Liver (tissue), 9 donors: ENCODE results near the gene MEIS3. TPM values are rescaled to one million over a fixed set of nuclear protein-coding genes. Genes with fewer than 3 reads are reported as not detected.
A peak's percentile ranks its signal among the peaks of the same experiment; 100 is the strongest.

ENCODE experiments used
- DNase-seq: peaks from one replicate; pipeline ENCODE4 v3.0.0-alpha.2; 2017; ENCODE audit warnings: low spot score
- H3K27ac ChIP-seq, 2 donors: one replicate each; pipeline ENCODE4 v1.7.0; 2013; ENCODE audit warnings: inconsistent platforms in 2 of 2, low read length in 2 of 2, control low read depth in 1 of 2, low read depth in 1 of 2, mild to moderate bottlenecking in 1 of 2
- H3K27me3 ChIP-seq, 4 donors: one replicate each; pipeline versions ENCODE4 v1.6.1 to v1.7.0; 2013; ENCODE audit warnings: low read length in 3 of 4, inconsistent platforms in 1 of 4, mild to moderate bottlenecking in 1 of 4, moderate library complexity in 1 of 4; ENCODE audit not compliant: control insufficient read depth in 4 of 4, insufficient read depth in 4 of 4
- H3K36me3 ChIP-seq, 4 donors: one replicate each; pipeline versions ENCODE4 v1.6.1 to v1.7.0; 2013; ENCODE audit warnings: low read length in 3 of 4, mild to moderate bottlenecking in 3 of 4, low read depth in 1 of 4, moderate library complexity in 1 of 4; ENCODE audit not compliant: control insufficient read depth in 4 of 4, insufficient read depth in 3 of 4
- H3K4me1 ChIP-seq, 4 donors: one replicate each; pipeline versions ENCODE4 v1.6.1 to v1.7.0; 2013; ENCODE audit warnings: low read length in 3 of 4, mild to moderate bottlenecking in 3 of 4, moderate library complexity in 1 of 4; ENCODE audit not compliant: control insufficient read depth in 4 of 4, insufficient read depth in 4 of 4
- H3K4me3 ChIP-seq, 3 donors: one replicate each; pipeline versions ENCODE4 v1.6.1 to v1.7.0; 2013; ENCODE audit warnings: low read length in 3 of 3, control low read depth in 1 of 3, low read depth in 1 of 3, mild to moderate bottlenecking in 1 of 3
- H3K9ac ChIP-seq, 2 donors: one replicate each; pipeline ENCODE4 v1.7.0; 2013; ENCODE audit warnings: low read length in 2 of 2, mild to moderate bottlenecking in 2 of 2, moderate library complexity in 2 of 2, control low read depth in 1 of 2, low read depth in 1 of 2
- H3K9me3 ChIP-seq, 4 donors: one replicate each; pipeline versions ENCODE4 v1.6.1 to v1.7.0; 2013; ENCODE audit warnings: low read length in 3 of 4; ENCODE audit not compliant: control insufficient read depth in 4 of 4
- EGR1 ChIP-seq, 2 donors: IDR thresholded peaks; 2 replicates each; pipeline ENCODE4 v1.6.1; 2016 to 2018; ENCODE audit warnings: antibody characterized with exemption in 2 of 2, low read depth in 2 of 2
- FOXA1 ChIP-seq: IDR thresholded peaks from 2 replicates; pipeline ENCODE4 v1.6.1; 2016; ENCODE audit warnings: antibody characterized with exemption
- HNF4A ChIP-seq, 2 donors: conservative IDR thresholded peaks; 2 replicates each; pipeline ENCODE4 v1.6.1; 2016; ENCODE audit warnings: antibody characterized with exemption in 2 of 2, mild to moderate bottlenecking in 2 of 2
- RAD21 ChIP-seq, 2 donors: IDR thresholded peaks; 2 replicates each; pipeline ENCODE4 v1.6.1; 2016; ENCODE audit warnings: antibody characterized with exemption in 2 of 2, mild to moderate bottlenecking in 2 of 2
- RXRA ChIP-seq, 2 donors: IDR thresholded peaks; 2 replicates each; pipeline ENCODE4 v1.6.1; 2017 to 2018; ENCODE audit warnings: antibody characterized with exemption in 2 of 2, mild to moderate bottlenecking in 1 of 2
- TAF1 ChIP-seq: conservative IDR thresholded peaks from 2 replicates; pipeline ENCODE4 v1.6.1; 2016; ENCODE audit warnings: antibody characterized with exemption, mild to moderate bottlenecking
- YY1 ChIP-seq: IDR thresholded peaks from 2 replicates; pipeline ENCODE4 v1.6.1; 2016; ENCODE audit warnings: antibody characterized with exemption, mild to moderate bottlenecking
- WGBS: extraction: QIAGEN DNeasy Blood & Tissue Kit; methylation state at CpG from one replicate; pipeline ENCODE4 v1.1.7; 2013; 5-methylcytosine and 5-hydroxymethylcytosine counted together
- polyA plus RNA-seq, 2 donors: library from polyadenylated mRNA; stranded (reverse) in 1 of 2; unstranded in 1 of 2; fragments of 200-250 nt in 1 of 2; fragments of >200 nt in 1 of 2; fragmentation: Nextera tagmentation in 1 of 2; extraction: Ambion mirVana in 1 of 2; gene quantifications; one replicate each; pipeline versions ENCODE4 v1.2.1 to v1.2.3, GENCODE V29; 2013 to 2015
- total RNA-seq, 2 donors: library from RNA; depleted of rRNA; stranded (reverse); fragments of >200 nt; gene quantifications; one replicate each; pipeline ENCODE4 v1.2.3, GENCODE V29; 2014
- TF ChIP-seq, protein P1 (sequence below): IDR thresholded peaks from 2 replicates; pipeline ENCODE4 v1.6.1; 2016; ENCODE audit warnings: antibody characterized with exemption, mild to moderate bottlenecking
- TF ChIP-seq, protein P2 (sequence below): IDR thresholded peaks from 2 replicates; pipeline ENCODE4 v1.6.1; 2016; ENCODE audit warnings: antibody characterized with exemption
- donor health status: healthy.
- donor health status: healthy.
- donor health status: healthy.
- donor health status: healthy.
- donor health status: healthy.

The MEIS3 gene
- total and polyA plus RNA-seq, 4 donors: 0.50 to 1.3 (median 0.89) TPM

DNA sequence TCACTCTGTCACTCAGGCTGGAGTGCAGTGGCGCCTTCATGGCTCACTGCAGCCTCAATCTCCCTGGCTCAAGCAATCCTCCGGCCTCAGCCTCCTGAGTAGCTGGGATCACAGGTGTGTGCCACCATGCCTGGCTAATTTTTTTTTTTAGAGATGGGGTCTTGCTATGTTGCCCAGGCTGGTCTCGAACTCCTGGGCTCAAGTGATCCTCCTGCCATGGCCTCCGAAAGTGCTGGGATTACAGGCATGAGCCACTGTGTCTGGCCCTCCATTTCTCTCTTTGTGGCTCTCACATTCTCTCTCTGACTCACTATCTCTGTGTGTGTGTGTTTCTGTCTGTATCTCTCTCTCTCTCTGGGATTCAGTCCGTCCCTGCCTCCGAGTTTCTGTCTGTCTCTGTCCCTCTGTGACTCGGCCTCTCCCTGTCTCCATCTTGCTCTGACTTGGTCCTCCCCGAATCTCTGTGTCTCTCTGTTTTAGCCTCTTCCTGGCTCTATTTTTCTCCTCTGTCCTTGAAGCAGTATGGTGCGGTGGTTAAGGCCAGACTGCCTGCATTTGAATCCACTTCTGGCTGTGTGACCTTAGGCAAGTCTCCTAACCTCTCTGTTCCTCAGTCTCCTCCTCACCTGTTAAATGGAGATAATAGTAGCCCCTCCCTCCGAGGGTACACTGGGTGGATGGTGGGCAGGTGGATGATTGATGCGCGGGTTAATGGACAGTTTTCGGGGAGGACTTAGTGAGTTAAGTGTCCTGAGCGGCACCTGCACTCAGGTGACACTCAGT, 11.0 kb downstream of the MEIS3 start (continued):
- no peak for TF ChIP-seq FOXA1

DNA sequence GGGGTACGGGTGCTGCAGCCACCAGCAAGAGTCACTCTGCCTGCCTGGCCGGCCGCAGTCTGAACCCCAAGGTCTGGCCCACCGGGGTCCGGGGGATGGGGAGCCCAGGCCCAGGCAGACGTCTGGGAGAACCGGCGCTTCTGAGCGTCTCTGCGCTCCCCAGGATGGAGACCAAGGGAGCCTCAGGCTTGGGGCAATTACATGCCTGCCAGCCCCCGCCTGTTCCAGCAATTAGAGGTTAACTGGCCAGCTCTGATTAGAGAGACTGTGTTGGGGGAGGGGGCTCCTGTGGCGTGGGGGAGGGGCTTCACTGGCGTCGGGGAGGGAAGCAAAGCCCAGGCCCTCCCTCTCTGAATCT, 11.9 kb downstream of the MEIS3 start:
- 25% methylated on average over 14 of the region's 14 CpGs for WGBS
- Histone ChIP-seq H3K4me3 (no peak overlapping the region), H3K27ac (no peak overlapping the region), H3K9ac (no peak overlapping the region), H3K9me3 (no peaks in the 10 kb centered on the region), H3K36me3 (no peaks in the 10 kb centered on the region), H3K4me1 (no peaks in the 10 kb centered on the region), H3K27me3 (peaks cover 0 to 7% (median 2%) of the 10 kb centered on the region in 4 donors)
- TF ChIP-seq HNF4A (conservative IDR thresholded peaks at IDR 0.05) (no peak), RXRA (IDR thresholded peaks at IDR 0.05) (no peak), TAF1 (no peak), RAD21 (IDR thresholded peaks at IDR 0.05) (no peak), FOXA1 (no peak), YY1 (no peak), EGR1 (IDR thresholded peaks at IDR 0.05; ENCODE audit: low read depth in 2 of 2) (no peak)
- TF ChIP-seq, protein P1, sequence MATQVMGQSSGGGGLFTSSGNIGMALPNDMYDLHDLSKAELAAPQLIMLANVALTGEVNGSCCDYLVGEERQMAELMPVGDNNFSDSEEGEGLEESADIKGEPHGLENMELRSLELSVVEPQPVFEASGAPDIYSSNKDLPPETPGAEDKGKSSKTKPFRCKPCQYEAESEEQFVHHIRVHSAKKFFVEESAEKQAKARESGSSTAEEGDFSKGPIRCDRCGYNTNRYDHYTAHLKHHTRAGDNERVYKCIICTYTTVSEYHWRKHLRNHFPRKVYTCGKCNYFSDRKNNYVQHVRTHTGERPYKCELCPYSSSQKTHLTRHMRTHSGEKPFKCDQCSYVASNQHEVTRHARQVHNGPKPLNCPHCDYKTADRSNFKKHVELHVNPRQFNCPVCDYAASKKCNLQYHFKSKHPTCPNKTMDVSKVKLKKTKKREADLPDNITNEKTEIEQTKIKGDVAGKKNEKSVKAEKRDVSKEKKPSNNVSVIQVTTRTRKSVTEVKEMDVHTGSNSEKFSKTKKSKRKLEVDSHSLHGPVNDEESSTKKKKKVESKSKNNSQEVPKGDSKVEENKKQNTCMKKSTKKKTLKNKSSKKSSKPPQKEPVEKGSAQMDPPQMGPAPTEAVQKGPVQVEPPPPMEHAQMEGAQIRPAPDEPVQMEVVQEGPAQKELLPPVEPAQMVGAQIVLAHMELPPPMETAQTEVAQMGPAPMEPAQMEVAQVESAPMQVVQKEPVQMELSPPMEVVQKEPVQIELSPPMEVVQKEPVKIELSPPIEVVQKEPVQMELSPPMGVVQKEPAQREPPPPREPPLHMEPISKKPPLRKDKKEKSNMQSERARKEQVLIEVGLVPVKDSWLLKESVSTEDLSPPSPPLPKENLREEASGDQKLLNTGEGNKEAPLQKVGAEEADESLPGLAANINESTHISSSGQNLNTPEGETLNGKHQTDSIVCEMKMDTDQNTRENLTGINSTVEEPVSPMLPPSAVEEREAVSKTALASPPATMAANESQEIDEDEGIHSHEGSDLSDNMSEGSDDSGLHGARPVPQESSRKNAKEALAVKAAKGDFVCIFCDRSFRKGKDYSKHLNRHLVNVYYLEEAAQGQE: no peak
- TF ChIP-seq, protein P2, sequence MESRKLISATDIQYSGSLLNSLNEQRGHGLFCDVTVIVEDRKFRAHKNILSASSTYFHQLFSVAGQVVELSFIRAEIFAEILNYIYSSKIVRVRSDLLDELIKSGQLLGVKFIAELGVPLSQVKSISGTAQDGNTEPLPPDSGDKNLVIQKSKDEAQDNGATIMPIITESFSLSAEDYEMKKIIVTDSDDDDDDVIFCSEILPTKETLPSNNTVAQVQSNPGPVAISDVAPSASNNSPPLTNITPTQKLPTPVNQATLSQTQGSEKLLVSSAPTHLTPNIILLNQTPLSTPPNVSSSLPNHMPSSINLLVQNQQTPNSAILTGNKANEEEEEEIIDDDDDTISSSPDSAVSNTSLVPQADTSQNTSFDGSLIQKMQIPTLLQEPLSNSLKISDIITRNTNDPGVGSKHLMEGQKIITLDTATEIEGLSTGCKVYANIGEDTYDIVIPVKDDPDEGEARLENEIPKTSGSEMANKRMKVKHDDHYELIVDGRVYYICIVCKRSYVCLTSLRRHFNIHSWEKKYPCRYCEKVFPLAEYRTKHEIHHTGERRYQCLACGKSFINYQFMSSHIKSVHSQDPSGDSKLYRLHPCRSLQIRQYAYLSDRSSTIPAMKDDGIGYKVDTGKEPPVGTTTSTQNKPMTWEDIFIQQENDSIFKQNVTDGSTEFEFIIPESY: no peak
- no peak for DNase-seq

DNA sequence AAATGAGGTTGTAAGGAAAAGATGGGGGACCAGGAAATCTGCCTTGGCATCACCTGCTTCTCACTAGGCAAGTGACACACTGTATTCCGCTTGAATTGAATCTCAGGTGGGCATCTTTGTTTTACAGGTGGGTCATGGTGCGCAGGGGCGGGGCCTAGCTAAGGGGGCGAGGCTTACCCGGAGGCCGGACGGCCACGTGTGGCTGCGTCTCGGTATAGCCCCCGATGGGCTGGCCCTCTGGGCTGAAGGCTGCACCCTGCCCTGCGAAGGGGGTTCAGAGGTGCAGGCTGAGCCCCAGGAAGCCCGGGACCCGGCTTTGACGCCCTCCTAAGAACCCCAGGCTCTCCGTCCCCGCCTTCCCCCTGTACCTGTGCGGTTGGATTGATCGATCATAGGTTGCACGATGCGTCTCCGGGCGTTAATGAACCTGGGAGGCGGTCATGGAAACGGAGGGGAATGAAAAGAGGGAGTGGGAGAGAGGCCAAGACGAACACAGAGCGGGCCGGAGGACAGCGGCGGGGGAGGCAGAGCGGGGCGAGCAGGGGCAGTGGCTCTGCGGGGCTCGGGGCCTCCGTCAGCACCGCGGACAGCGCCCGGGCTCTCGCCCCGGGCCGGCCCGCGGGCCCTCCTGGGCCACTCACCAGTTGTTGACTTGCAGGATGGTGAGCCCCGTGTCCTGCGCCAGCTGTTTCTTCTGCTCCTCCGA, 12.5 kb downstream of the MEIS3 start:
- WGBS: 18% methylated on average over 47 of the region's 47 CpGs
- no peak for TF ChIP-seq HNF4A (conservative IDR thresholded peaks at IDR 0.05)
- TF ChIP-seq, protein P1: peak; percentile 96
- Histone ChIP-seq H3K27me3 (peaks cover 0 to 7% (median 2%) of the 10 kb centered on the region in 4 donors), H3K36me3 (no peaks in the 10 kb centered on the region), H3K9ac (no peak overlapping the region), H3K27ac (no peak overlapping the region), H3K4me3 (no peak overlapping the region), H3K9me3 (no peaks in the 10 kb centered on the region), H3K4me1 (no peaks in the 10 kb centered on the region)
- no peak for DNase-seq
